NCI-H187 treated with DMSO at 0.1 percent for 48 hours (cell line): ENCODE data around the gene PET100.

Experiments used
- DNase-seq: peaks from one replicate; lab custom pipeline; 2025; lab: John Stamatoyannopoulos, UW

Gene PET100

GRCh38 chr19:7612282-7613274 lies 17.0 kb upstream of the PET100 start:
- DNase-seq = no peak

- DNase-seq = no peak
Measured at GRCh38 chr19:7614859-7615741, 14.5 kb upstream of the PET100 start.

GRCh38 chr19:7617172-7617571 lies 12.4 kb upstream of the PET100 start:
- no peak for DNase-seq

- DNase-seq = no peak
Measured at GRCh38 chr19:7617735-7618134, 11.9 kb upstream of the PET100 start.

- DNase-seq = no peak
Measured at GRCh38 chr19:7618348-7618747, 11.2 kb upstream of the PET100 start.

- no peak for DNase-seq
Measured at GRCh38 chr19:7618771-7619510, 10.7 kb upstream of the PET100 start.

- no peak for DNase-seq
Measured at GRCh38 chr19:7619671-7620441, 9.7 kb upstream of the PET100 start.

GRCh38 chr19:7620442-7621412 lies 8.9 kb upstream of the PET100 start:
- DNase-seq = no peak

GRCh38 chr19:7622933-7623685 lies 6.5 kb upstream of the PET100 start:
- no peak for DNase-seq

- DNase-seq = no peak
Measured at GRCh38 chr19:7623725-7624603, 5.6 kb upstream of the PET100 start.

GRCh38 chr19:7624810-7625209 lies 4.8 kb upstream of the PET100 start:
- DNase-seq = no peak

GRCh38 chr19:7625763-7626372 lies 3.7 kb upstream of the PET100 start:
- no peak for DNase-seq

- no peak for DNase-seq
Measured at GRCh38 chr19:7627166-7627565, 2.4 kb upstream of the PET100 start.

- DNase-seq = no peak
Measured at GRCh38 chr19:7628589-7629311, 843 bp upstream of the PET100 start.

- DNase-seq = no peak
Measured at GRCh38 chr19:7631577-7631976, 2.0 kb downstream of the PET100 start.

- DNase-seq = no peak
Measured at GRCh38 chr19:7632340-7633203, 3.0 kb downstream of the PET100 start.
